Hepatocyte (in vitro differentiated cells): ENCODE measurements around the gene TMEM203.

ENCODE experiments used
- CTCF ChIP-seq: fragments of 200-600 bp; sonication (generic); IDR thresholded peaks from 2 replicates; pipeline ENCODE4 v1.5.1; 2016; ENCODE audit warnings: antibody characterized with exemption, mild to moderate bottlenecking; ENCODE audit not compliant: poor library complexity
- EZH2phosphoT487 ChIP-seq: fragments of 200-600 bp; sonication (generic); IDR thresholded peaks from one replicate; pipeline ENCODE4 v1.6.1; 2018; ENCODE audit warnings: antibody characterized with exemption, mild to moderate bottlenecking, low read depth, moderate library complexity; ENCODE audit not compliant: unreplicated experiment, severe bottlenecking

GRCh38 chr9:137163365-137163715 lies 42.1 kb downstream of the TMEM203 start:
- TF ChIP-seq EZH2phosphoT487 (no peak), CTCF (no peak)
